Activated CD4-positive, alpha-beta T cell treated with anti-CD3 and anti-CD28 coated beads for 24 hours (primary cell): ENCODE data around the gene LAMC3.

Experiments used
- DNase-seq, 2 donors: peaks; one replicate each; pipeline ENCODE4 v3.0.0-alpha.2; 2020; ENCODE audit warnings: low read depth in 2 of 2

The LAMC3 gene

DNA sequence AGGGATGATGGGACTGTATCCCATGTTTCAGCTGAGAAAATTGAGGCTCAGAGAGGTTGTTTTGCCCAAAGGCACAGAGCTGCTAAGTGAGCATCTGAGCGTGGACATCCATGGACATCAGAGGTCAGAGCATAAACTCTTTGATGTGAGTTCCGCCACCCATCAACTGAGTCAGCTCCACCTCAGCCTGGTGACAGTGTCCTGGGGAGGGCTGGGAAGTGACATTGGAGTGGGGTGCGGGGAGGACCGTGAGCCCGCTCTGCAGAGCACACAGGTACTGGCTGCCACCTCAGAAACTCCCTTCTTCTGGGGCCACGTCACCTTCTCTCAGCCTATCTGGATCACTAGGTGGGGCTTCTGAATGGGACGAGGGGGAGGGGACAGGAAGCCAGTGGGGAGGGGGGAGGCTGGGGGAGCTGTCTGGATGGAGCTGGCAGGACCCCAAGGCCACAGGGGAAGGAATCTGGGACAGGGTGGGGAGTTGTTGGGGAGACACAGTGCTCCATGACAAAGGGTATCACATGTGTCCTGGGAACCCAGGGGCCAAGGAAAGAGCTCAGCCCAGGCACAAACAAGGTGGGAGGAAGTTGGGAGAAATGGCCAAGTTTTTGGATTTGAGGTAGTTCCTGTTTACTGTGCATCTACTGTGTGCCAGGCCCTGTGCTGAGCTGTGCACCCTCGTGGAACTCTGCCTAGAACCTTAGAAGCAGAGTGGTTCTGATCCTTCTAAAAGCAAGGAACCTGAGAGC is 2.5 kb downstream of the LAMC3 start:
- no peak for DNase-seq

DNA sequence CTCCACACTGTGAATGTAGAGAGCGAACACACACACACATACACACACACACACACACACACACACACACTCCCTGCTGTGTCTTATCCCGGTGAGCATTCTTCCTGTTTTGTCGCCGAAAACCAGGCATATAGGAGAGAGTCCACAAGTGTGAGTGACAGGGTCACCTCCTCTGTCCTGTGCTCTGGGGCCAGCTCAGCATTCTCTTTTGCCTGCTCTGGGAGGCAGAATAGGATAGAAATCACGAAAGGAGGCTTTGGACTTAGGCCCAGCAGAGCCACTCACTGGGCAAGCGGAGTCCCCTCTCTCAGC is 3.0 kb downstream of the LAMC3 start:
- DNase-seq = no peak

GRCh38 chr9:131012396-131012917 is 3.5 kb downstream of the LAMC3 start:
- DNase-seq = no peak

GRCh38 chr9:131013015-131013755 is 4.2 kb downstream of the LAMC3 start:
- DNase-seq = no peak

DNA sequence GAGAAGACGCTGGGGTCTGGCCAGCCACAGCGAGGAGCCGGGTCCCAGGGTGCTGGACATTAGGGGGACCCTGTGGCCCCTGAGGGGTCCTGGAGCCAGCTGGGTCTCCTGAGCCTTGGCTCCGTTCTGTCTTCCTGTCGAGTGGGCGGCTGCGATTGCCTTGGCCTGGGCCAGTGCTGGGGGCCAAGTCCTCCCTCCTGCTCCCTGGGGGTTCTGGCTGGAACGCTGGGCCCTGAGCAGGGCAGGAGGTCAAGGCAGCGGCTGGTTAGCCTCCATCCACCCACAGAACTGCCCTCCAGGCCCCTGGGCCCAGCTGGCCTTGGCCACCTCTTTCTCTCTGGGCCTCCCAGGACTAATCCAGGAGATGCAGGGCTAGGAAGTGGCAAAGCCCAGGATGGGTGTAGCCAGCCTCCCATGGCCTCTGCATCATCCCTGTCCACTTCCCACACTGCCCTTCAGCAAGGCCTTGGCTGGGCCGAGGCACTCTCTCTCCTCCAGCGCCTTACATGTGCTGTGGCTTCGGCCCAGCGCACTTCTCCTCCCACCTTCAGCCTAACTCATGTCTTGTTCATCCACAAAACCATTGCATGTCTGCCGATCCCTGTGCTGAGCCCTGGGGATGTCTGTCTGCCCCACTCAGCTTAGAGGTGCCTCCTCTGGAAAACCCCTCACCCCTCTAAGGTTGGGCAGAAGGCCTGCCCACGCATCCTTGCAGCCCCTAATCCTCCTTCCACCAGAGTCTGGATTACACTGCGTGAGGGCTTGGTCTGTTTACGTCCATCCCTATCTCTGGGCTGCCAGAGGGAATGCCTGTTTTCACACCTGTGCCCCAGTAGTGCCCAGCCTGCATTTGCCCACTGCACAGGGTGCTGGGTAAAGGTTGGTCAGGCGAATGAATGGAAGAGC is 5.0 kb downstream of the LAMC3 start:
- no peak for DNase-seq

GRCh38 chr9:131015112-131015511 is 6.1 kb downstream of the LAMC3 start:
- no peak for DNase-seq

GRCh38 chr9:131015876-131016397 is 7.0 kb downstream of the LAMC3 start:
- no peak for DNase-seq

DNA sequence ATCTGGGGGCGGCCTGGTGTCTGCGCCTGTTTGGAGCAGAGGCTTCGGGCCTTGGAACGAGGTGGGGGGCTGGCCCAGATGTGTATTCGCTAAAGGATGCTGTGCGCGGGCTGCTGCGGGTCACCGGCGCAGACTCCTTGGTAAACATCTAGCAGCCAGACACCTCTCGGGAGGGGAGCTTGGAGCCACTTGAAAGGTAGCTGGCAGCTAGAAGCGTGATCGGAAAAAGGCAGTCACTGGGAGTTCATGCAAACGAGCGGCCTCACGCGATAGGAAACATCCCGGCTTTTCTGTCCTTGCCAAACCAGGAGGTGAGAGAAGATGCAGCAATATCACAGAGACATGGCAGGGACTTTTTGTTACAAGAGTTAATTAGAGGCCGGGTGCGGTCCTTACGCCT is 8.1 kb downstream of the LAMC3 start:
- no peak for DNase-seq

DNA sequence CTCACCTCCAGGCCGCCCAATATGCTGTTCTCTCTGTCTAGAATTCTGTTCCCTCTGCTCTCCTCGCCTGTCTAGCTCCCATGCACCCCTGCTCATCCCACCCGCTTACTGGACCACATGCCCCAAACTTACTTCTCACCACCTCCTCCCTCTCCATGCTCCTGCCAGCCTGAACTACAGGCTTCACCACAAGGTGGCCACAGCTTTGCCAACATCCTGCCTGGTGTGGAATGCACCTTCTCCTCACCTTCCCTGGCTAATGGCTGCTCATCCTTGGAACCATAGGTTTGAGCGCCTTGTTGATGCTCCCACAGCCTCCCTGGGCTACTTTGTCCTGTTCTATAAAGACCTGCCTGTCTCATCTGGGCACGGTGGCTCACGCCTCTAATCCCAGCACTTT is 9.6 kb downstream of the LAMC3 start:
- DNase-seq = no peak

DNA sequence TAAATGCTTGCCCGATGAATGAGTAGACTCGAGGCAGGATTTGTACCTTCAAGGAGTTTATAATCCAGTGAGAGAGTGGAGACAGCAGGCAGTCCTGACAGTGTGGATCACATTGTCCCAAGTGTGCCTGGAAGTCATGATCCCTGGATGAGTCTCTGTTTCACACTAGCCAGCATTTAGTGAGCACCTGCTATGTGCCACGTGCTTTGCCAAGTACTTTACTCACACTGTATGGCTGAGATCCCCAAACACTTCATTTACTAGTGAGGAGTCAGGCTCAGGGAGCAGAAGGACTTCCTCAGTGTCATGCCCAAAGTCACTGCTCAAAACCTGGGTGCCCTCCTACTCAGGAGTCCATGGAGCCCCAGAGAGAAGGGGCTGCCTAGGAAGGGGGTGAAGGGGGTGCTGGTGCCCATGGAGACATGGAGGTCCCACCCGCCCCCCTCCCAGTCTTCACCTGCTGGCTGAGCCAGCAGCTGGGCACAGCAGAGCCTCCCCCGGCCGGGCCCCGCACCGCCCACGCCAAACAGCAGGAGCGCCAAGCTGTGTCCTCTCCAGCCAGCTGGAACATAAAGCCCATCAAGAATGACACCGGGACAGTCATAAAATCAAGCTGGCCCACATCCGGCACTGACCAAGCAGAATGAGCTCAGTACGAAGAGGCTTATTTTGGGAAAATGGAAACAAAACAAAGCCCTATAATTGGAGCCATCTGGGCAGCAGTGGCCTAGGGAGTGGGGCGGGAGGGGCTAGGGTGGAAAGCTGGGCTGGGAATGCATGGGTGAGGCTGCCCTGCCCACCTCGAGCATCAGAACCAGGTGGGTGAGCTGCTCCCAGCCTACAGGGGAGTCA is 10.6 kb downstream of the LAMC3 start:
- no peak for DNase-seq

- no peak for DNase-seq
These were observed 11.4 kb downstream of the LAMC3 start for GRCh38 chr9:131020388-131020787.

- no peak for DNase-seq
These were observed 11.9 kb downstream of the LAMC3 start for GRCh38 chr9:131020862-131021261.

GRCh38 chr9:131021785-131022184 is 12.8 kb downstream of the LAMC3 start:
- DNase-seq = no peak

- no peak for DNase-seq
These were observed 16.2 kb downstream of the LAMC3 start for GRCh38 chr9:131024978-131025868.

DNA sequence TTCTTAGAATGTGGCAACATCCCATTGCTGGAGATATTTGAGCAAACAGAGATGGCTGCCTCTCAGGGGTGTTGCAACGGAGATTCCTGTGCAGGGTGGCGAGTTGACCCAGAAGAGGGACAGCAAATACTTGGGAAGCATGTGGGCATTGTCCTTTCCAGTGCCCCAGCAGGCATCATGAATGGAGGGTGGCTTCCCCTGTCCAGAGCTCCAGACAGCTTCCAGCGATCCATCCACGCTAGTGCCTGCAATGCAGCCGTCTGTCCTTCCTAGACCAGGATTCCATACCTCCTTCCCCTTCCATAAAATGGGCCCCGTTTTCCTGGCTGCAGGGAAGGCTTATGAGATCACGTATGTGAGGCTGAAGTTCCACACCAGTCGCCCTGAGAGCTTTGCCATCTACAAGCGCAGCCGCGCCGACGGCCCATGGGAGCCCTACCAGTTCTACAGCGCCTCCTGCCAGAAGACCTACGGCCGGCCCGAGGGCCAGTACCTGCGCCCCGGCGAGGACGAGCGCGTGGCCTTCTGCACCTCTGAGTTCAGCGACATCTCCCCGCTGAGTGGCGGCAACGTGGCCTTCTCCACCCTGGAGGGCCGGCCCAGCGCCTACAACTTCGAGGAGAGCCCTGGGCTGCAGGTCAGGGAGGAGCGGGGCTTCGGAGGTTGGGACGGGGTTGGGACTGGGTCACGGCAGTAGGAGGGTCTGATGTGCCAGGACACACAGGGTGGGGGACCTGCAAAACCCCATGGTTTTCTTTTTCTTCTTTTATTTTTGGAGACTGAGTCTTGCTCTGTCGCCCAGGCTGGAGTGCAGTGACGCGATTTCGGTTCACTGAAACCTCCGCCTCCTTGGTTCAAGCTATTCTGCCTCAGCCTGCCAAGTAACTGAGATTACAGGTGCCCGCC is 17.2 kb downstream of the LAMC3 start:
- no peak for DNase-seq

DNA sequence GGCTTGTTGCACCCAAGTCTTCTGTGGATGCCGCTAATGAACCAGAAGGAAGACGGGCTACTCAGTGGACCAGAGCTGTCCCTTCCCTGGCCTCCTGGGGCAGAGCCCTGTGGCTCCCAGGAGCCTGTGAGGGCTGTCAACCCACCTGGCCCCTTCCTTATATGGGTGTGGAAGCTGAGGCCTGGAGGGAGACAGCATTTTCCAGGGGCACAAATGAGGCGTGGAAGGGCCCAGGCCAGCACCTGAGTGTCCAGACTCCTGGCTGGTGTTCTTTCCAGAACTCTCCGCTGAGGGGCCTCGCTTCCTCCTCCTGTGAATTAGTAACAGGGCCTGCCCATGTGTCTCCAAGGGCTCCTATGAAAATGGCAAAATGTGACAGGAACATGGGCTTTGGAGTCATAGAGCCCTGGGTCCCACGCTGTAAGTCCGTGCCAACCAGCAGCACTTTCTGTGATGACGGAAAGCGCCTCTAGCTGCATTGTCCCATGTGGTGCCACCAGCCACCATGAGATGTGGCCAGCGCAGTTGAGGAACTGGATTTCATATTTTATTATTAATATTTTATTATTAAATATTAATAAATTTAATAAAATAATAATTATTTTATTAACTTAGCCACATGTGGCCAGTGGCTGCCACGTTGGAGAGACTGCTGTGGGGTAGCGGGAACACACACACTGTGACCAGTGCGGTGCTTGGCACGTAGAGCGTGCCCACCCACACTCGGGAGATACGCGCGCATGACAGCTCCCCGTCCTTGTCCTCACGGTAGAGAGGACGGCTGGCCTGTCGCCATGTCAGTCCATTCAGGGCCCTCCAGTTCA is 18.3 kb downstream of the LAMC3 start:
- no peak for DNase-seq

DNA sequence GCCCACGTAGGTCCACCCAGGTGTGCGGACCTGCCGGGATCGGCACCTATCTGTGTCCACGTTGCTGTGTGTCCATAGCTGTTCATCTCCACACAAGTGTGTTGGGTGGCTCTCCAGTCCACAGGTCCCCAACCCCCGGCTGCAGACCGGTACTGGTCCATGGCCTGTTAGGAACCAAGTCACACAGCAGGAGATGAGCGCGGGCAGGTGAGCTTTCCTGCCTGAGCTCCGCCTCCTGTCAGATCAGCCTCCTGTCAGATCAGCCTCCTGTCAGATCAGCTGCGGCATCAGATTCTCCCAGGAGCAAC is 18.9 kb downstream of the LAMC3 start:
- no peak for DNase-seq

DNA sequence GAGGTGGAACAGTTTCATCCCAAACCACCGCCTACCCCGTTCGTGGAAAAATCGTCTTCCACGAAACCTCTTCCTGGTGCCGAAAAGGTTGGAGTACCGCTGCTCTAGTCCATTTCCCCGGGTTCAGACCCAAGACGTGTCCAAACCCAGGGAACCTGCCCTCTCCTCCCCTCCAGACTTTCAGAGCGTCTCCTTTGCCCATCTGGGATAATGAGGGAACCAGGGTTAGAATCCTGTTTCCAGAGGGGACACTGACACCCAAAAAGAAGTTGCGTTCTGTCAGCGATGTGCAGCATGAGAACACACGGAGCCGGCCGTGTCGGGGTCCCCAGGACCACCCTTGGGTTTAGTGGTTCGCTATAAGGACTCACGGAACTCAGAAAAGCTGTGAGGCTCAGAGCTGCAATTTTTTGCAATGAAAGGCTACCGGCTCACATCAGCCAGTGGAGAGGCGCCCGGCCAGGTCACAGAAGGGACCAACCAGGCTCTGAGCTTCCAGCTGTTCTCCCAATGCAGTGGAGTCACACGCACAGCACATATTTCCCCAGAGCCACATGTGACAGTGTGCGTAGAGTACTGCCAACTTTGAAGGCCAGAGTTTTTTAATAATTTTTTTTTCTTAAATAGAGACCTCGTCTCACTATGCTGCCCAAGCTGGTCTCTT is 19.4 kb downstream of the LAMC3 start:
- DNase-seq = no peak
